ENCODE measurements around the gene C19orf25.

GRCh38 chr19:1431759-1432506, 47.1 kb downstream of the C19orf25 start:
- no peak for TF ChIP-seq CTCF (IDR thresholded peaks at IDR 0.05; ENCODE audit: low read depth, low read length)
- TF ChIP-seq POLR2A (IDR thresholded peaks at IDR 0.05; ENCODE audit: extremely low read depth, insufficient read length), result no peak

All from NB4 (cell line).